ENCODE data around the gene SERGEF.

Gene SERGEF

GRCh38 chr11:17954395-17955252, 58.2 kb downstream of the SERGEF start:
- in situ Hi-C loops (cut with MboI; ENCODE audit: low sequenced_read_pairs): no loop called here

- in situ Hi-C loops (cut with MboI; ENCODE audit: low sequenced_read_pairs): no loop called here
These were observed 60.4 kb downstream of the SERGEF start for GRCh38 chr11:17952487-17952886.

- in situ Hi-C loops (cut with MboI; ENCODE audit: low sequenced_read_pairs): no loop called here
These were observed 61.0 kb downstream of the SERGEF start for GRCh38 chr11:17951685-17952388.

GRCh38 chr11:17950644-17951043, 62.2 kb downstream of the SERGEF start:
- in situ Hi-C loops (cut with MboI; ENCODE audit: low sequenced_read_pairs): no loop called here

- in situ Hi-C loops (cut with MboI; ENCODE audit: low sequenced_read_pairs): no loop called here
These were observed 64.6 kb downstream of the SERGEF start for GRCh38 chr11:17948296-17948695.

- in situ Hi-C loops (cut with MboI; ENCODE audit: low sequenced_read_pairs): no loop called here
These were observed 73.3 kb downstream of the SERGEF start for GRCh38 chr11:17939542-17939941.

GRCh38 chr11:17936790-17937189, 76.1 kb downstream of the SERGEF start:
- in situ Hi-C loops (cut with MboI; ENCODE audit: low sequenced_read_pairs): no loop called here

GRCh38 chr11:17934194-17934593, 78.7 kb downstream of the SERGEF start:
- in situ Hi-C loops (cut with MboI; ENCODE audit: low sequenced_read_pairs): no loop called here

GRCh38 chr11:17933708-17934107, 79.1 kb downstream of the SERGEF start:
- in situ Hi-C loops (cut with MboI; ENCODE audit: low sequenced_read_pairs): no loop called here

- in situ Hi-C loops (cut with MboI; ENCODE audit: low sequenced_read_pairs): no loop called here
These were observed 80.4 kb downstream of the SERGEF start for GRCh38 chr11:17932472-17932871.

GRCh38 chr11:17931595-17931994, 81.3 kb downstream of the SERGEF start:
- in situ Hi-C loops (cut with MboI; ENCODE audit: low sequenced_read_pairs): no loop called here

- in situ Hi-C loops (cut with MboI; ENCODE audit: low sequenced_read_pairs): no loop called here
These were observed 82.2 kb downstream of the SERGEF start for GRCh38 chr11:17930544-17931125.

- in situ Hi-C loops (cut with MboI; ENCODE audit: low sequenced_read_pairs): no loop called here
These were observed 83.7 kb downstream of the SERGEF start for GRCh38 chr11:17929171-17929570.

GRCh38 chr11:17927681-17928343, 85.0 kb downstream of the SERGEF start:
- in situ Hi-C loops (cut with MboI; ENCODE audit: low sequenced_read_pairs): no loop called here

- in situ Hi-C loops (cut with MboI; ENCODE audit: low sequenced_read_pairs): no loop called here
These were observed 85.8 kb downstream of the SERGEF start for GRCh38 chr11:17927041-17927440.

- in situ Hi-C loops (cut with MboI; ENCODE audit: low sequenced_read_pairs): no loop called here
These were observed 88.1 kb downstream of the SERGEF start for GRCh38 chr11:17924713-17925112.

- in situ Hi-C loops (cut with MboI; ENCODE audit: low sequenced_read_pairs): no loop called here
These were observed 89.6 kb downstream of the SERGEF start for GRCh38 chr11:17923217-17923616.

- in situ Hi-C loops (cut with MboI; ENCODE audit: low sequenced_read_pairs): no loop called here
These were observed 90.4 kb downstream of the SERGEF start for GRCh38 chr11:17922416-17922788.

- in situ Hi-C loops (cut with MboI; ENCODE audit: low sequenced_read_pairs): no loop called here
These were observed 91.0 kb downstream of the SERGEF start for GRCh38 chr11:17921659-17922415.

- in situ Hi-C loops (cut with MboI; ENCODE audit: low sequenced_read_pairs): no loop called here
These were observed 94.7 kb downstream of the SERGEF start for GRCh38 chr11:17918049-17918605.

Data from hTERT RPE-1 (cell line).